Hepatic stellate cell (primary cell): ENCODE data around the gene DUSP28.
A peak's percentile ranks its signal among the peaks of the same experiment; 100 is the strongest.
"Not testable (repeated sequence)": the region's sequence is repeated elsewhere in the genome, so short reads cannot be mapped to it uniquely, and the experiment has no call there.

Experiments used
- DNase-seq: peaks from one replicate; pipeline ENCODE4 v3.0.0; 2011; ENCODE audit warnings: low spot score

Gene DUSP28

DNA sequence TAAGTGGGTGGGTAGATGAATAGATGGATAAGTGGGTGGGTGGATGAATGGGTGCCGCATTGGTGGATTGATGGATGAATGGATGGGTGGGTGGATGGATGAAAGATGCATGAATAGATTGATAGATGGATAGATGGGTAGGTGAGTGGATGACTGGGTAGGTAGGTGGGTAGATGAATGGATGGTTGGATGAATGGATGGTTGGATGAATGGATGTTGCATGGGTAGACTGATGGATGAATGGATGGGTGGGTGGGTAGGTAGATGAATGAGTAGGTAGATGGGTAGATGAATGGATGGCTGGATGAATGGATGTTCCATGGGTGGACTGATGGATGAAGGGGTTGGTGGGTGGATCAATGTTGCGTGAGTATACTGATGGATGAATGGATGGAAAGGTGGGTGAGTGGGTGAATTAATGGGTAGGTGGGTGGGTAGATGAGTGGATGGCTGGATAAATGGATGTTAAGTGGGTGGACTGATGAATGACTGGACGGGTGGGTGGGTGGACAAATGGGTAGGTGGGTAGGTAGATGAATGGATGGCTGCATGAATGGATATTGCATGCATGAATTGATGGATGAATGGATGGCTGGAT is 32.9 kb upstream of the DUSP28 start:
- DNase-seq: no peak

GRCh38 chr2:240528406-240529040 is 31.6 kb upstream of the DUSP28 start:
- DNase-seq: no peak

GRCh38 chr2:240529344-240529999 is 30.7 kb upstream of the DUSP28 start:
- DNase-seq: no peak

DNA sequence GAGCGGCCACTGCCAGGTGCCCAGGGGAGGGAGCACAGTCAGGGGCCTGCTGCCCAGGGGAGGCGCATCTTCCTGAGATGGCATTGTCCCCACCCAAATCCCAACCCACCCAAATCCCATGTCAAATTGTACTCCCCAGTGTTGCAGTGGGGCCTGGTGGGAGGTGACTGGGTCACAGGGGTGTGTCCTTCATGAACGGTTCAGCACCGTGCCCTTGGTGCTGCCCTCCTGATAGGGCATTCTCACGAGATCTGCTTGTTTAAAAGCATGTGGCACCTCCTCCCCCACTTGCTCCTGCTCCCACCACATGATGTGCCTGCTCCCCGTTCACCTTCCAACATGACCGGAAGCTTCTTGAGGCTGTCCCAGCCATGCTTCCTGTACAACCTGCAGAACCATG is 30.0 kb upstream of the DUSP28 start:
- DNase-seq: no peak

GRCh38 chr2:240531038-240531437 is 29.1 kb upstream of the DUSP28 start:
- DNase-seq: no peak

DNA sequence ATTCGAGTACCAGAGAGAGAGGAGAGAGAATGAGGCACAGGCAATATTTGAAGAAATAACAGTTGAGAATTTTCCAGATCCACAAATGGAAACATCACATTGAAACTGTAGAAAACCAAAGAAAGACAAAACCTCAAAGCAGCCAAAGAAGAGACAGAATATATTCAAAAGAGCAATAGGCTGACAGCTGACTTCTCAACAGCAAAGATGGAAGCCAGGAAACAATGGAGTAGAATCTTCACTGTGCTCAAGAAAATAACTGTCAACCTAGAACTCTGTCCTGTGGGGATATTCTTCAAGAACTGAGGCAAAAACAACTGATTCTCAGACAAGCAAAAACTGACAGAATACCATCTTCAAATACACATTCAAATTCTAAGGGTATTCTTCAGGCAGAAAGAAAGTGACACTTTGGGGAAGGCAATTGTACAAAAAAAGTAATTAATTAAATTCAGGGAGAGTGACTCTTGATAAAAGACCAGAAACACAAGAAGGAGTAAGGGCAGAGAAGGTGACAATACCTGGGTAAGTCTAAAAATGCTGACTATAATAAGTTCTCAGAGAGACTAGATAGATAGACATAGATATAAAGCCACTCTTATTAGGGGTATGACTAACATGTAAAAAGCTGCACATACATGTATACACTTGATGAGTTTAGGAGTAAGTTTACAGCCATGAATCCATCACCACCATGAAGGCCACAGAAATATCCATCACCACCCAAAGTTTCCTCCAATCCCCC is 28.0 kb upstream of the DUSP28 start:
- DNase-seq: no peak

GRCh38 chr2:240538031-240538780 is 22.0 kb upstream of the DUSP28 start:
- no peak for DNase-seq

DNA sequence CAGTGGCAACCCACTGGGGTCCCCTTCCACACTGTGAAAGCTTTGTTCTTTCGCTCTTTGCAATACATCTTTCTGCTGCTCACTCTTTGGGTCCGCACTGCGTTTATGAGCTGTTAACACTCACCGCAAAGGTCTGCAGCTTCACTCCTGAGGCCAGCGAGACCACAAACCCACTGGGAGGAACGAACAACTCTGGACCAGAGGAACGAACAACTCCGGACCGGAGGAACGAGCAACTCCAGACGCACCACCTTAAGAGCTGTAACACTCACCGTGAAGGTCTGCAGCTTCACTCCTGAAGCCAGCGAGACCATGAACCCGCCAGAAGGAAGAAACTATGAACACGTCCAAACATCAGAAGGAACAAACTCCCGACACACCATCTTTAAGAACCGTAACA is 21.1 kb upstream of the DUSP28 start:
- DNase-seq: not testable (repeated sequence)

- no peak for DNase-seq
These were observed 20.3 kb upstream of the DUSP28 start for GRCh38 chr2:240539906-240540305.

GRCh38 chr2:240551288-240551687 is 8.9 kb upstream of the DUSP28 start:
- DNase-seq: no peak

GRCh38 chr2:240551811-240552210 is 8.3 kb upstream of the DUSP28 start:
- no peak for DNase-seq

GRCh38 chr2:240553956-240554480 is 6.1 kb upstream of the DUSP28 start:
- DNase-seq: no peak

DNA sequence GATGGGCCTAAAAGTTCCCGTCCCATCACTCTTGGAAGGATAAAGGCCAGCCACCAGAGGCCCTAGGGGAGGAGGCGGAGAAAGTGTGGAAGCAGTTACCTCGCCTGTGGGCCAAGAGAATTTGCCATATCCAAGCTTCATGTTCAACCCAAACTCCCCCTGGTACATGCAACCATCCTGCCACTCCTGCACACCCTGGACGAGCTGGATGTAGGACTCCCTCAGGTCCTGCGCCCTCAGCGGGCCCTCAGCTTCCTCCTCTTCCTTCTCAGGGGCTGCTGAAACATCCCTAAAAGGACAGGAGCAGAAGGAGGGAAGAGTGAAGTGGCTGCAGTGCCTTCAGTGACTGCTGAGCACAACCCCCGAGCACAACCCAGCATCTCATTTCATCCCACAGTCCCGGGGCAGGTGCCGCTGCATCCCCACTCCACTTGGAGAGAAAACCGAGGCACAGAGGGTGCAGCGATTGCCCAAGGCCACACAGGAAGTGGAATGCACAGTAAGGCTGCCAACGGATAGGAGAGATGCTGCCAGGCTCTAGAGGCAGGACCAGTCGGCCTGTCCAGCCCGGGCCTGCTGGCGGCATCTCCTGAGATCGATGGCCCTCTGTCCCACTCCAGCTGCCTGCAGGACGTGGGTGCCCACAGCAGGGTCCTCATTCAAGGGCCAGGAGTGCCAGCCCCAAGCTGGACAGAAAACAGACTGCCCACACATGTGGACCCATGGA is 5.2 kb upstream of the DUSP28 start:
- DNase-seq: no peak

DNA sequence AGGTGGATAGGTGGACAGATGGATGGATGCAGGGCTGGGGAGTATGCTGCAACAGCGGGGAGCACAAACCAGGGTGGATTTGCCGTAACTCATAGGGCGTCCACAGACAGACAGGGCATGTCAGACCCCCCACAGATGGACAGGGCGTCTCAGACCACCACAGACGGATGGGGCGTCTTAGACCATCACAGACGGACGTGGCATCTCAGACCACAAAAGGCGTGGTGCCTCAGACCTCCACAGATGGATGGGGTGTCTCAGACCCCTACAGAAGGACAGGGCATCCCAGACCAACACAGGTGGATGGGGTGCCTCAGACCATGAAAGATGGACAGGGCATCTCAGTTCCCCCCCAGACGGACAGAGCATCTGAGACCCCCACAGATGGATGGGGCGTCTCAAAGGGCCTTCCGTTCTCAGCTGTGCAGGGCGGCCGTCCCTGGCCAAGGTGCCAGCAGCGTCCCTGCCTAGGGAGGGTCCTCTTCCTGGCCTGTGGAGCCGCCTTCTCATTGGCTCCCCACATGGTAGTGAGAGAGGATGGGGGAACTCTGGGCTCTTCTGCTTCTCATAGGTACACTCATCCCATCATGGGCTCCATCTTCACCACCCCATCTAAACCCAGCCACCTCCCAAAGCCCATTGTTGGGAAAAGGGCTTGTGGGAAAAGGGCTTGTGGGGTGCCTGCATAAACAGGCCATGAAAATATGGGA is 4.5 kb upstream of the DUSP28 start:
- DNase-seq: no peak

DNA sequence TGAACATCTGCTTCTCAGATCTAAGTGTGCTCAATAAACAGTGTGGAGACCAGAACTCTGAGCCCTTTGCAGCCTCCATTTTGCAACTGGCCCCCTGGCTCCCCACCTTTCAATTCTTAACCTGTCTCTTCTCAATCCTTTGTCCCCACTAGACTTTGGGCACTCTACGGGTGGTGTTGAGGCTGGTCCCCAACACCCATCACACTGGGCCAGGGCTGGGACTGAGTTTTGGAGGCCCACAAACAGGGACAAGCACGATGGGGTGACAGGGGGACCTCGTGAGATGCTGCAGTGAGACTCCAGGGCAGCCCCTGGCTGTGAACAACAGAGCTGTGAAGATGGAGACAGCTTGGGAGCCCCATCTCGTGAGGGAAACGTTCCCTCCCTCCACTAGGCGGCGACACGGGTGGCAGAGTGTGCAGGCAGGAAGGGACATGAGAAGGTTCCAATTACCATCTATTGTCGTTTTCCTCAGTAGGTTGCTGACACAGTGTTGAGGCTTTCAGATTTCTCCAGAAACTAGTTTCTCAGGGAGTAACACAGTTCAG is 3.5 kb upstream of the DUSP28 start:
- DNase-seq: peak; percentile 71

- DNase-seq: no peak
These were observed 2.9 kb upstream of the DUSP28 start for GRCh38 chr2:240557101-240557751.

- DNase-seq: peak; percentile 86
These were observed 2.3 kb upstream of the DUSP28 start, which contains the start of gene ANKMY1 for GRCh38 chr2:240557808-240558207. TSS of gene ANKMY1 (minus strand) at chr2:240557988. CDS start at chr2:240557335, 653 bp downstream.

- no peak for DNase-seq
These were observed 1.9 kb upstream of the DUSP28 start for GRCh38 chr2:240558236-240558761.

GRCh38 chr2:240559286-240559685 is 871 bp upstream of the DUSP28 start:
- DNase-seq: no peak
